HG03025 (cell line): Measurements from ENCODE around the gene CREB3.
A peak's percentile ranks its signal among the peaks of the same experiment; 100 is the strongest.

Source experiments
- ATAC-seq: cut with Tn5 transposase; IDR thresholded peaks from one replicate; pipeline ENCODE4 v1.9.1; 2021; ENCODE audit warnings: mild to moderate bottlenecking, moderate library complexity; ENCODE audit not compliant: unreplicated experiment, low FRiP score

Gene CREB3

GRCh38 chr9:35723908-35724307 is 8.6 kb upstream of the CREB3 start:
- ATAC-seq: no peak

GRCh38 chr9:35725362-35725761 is 7.1 kb upstream of the CREB3 start:
- ATAC-seq: no peak

- no peak for ATAC-seq
Observed at GRCh38 chr9:35726931-35727330, 5.5 kb upstream of the CREB3 start.

- no peak for ATAC-seq
Observed at GRCh38 chr9:35727676-35728040, 4.8 kb upstream of the CREB3 start.

GRCh38 chr9:35728041-35728971 is 4.2 kb upstream of the CREB3 start:
- no peak for ATAC-seq

- no peak for ATAC-seq
Observed at GRCh38 chr9:35729101-35729500, 3.4 kb upstream of the CREB3 start.

- no peak for ATAC-seq
Observed at GRCh38 chr9:35729700-35730485, 2.6 kb upstream of the CREB3 start.

- ATAC-seq: no peak
Observed at GRCh38 chr9:35730486-35730854, 2.0 kb upstream of the CREB3 start.

- ATAC-seq: peak; percentile 1
Observed at GRCh38 chr9:35731415-35732184, 866 bp upstream of the CREB3 start.

GRCh38 chr9:35732800-35733541 is 505 bp downstream of the CREB3 start:
- peak; percentile 8 for ATAC-seq

- no peak for ATAC-seq
Observed at GRCh38 chr9:35734096-35734495, 1.6 kb downstream of the CREB3 start.

- no peak for ATAC-seq
Observed at GRCh38 chr9:35736201-35736633, 3.8 kb downstream of the CREB3 start.

GRCh38 chr9:35737143-35737542 is 4.7 kb downstream of the CREB3 start:
- no peak for ATAC-seq

GRCh38 chr9:35738186-35738585 is 5.7 kb downstream of the CREB3 start:
- no peak for ATAC-seq

- ATAC-seq: no peak
Observed at GRCh38 chr9:35738924-35739323, 6.5 kb downstream of the CREB3 start.

GRCh38 chr9:35740243-35740642 is 7.8 kb downstream of the CREB3 start:
- ATAC-seq: no peak

GRCh38 chr9:35741740-35742139 is 9.3 kb downstream of the CREB3 start:
- no peak for ATAC-seq

- no peak for ATAC-seq
Observed at GRCh38 chr9:35743452-35743851, 11.0 kb downstream of the CREB3 start.

GRCh38 chr9:35743880-35744518 is 11.5 kb downstream of the CREB3 start:
- ATAC-seq: no peak

- ATAC-seq: no peak
Observed at GRCh38 chr9:35745569-35745968, 13.1 kb downstream of the CREB3 start.
